Thyroid gland (tissue), 4 donors: ENCODE results near the gene STIM2.

Experiments used
- POLR2A ChIP-seq, 2 donors: fragments of 450-650 bp; IDR thresholded peaks; one replicate each; pipeline ENCODE4 v1.6.1; 2017; ENCODE audit warnings: antibody characterized with exemption in 2 of 2, mild to moderate bottlenecking in 2 of 2, moderate library complexity in 1 of 2
- TF ChIP-seq, protein P1 (sequence below), 6 experiments: fragments of 200-600 bp in 3 of 6; fragments of 450-650 bp in 3 of 6; sonication (generic) in 3 of 6; IDR thresholded peaks; one replicate each; pipeline ENCODE4 v1.5.1; 2016 to 2019; ENCODE audit warnings: antibody characterized with exemption in 6 of 6, mild to moderate bottlenecking in 2 of 6, inconsistent platforms in 1 of 6, moderate library complexity in 1 of 6

DNA sequence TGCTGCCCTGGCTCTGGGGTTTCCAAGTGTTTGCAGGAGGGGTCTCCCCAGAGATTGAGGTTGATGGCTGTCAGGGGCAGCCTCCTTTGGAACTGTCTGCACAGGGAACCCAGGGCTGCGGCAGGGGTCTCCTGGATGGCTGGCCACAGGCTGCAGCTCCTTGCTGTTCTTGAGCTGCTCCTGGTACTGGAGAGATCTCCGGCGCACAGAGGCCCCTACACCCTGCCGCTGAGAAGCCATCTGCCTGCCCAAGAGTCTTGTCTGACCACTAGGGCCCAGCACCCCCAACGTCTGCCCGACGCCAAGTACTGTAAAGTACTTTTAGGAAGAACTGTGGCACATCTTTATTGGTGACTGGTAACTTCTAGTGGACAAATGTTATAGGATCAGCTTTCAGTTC lies 13.5 kb downstream of the STIM2 start:
- TF ChIP-seq, protein P1, sequence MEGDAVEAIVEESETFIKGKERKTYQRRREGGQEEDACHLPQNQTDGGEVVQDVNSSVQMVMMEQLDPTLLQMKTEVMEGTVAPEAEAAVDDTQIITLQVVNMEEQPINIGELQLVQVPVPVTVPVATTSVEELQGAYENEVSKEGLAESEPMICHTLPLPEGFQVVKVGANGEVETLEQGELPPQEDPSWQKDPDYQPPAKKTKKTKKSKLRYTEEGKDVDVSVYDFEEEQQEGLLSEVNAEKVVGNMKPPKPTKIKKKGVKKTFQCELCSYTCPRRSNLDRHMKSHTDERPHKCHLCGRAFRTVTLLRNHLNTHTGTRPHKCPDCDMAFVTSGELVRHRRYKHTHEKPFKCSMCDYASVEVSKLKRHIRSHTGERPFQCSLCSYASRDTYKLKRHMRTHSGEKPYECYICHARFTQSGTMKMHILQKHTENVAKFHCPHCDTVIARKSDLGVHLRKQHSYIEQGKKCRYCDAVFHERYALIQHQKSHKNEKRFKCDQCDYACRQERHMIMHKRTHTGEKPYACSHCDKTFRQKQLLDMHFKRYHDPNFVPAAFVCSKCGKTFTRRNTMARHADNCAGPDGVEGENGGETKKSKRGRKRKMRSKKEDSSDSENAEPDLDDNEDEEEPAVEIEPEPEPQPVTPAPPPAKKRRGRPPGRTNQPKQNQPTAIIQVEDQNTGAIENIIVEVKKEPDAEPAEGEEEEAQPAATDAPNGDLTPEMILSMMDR (IDR thresholded peaks at IDR 0.05), result no peak
- TF ChIP-seq POLR2A (IDR thresholded peaks at IDR 0.05), result no peak
